SIG-M5 treated with dmso at 0.1 percent for 504 hours (cell line): ENCODE results near the gene B4GALT3.

Experiments
- DNase-seq: peaks from one replicate; lab custom pipeline; 2025; ENCODE audit not compliant: unreplicated experiment; lab: John Stamatoyannopoulos, UW

Gene B4GALT3

GRCh38 chr1:161206411-161207140 lies 29.3 kb upstream of the B4GALT3 start:
- DNase-seq, result no peak

GRCh38 chr1:161201836-161202712 lies 24.8 kb upstream of the B4GALT3 start, which contains the start of gene NDUFS2:
TSS of gene NDUFS2 (plus strand) at chr1:161202367. CDS start at chr1:161202386, 19 bp downstream.
- DNase-seq, result peak; percentile 99

- DNase-seq, result peak; percentile 68
These were observed 23.9 kb upstream of the B4GALT3 start for GRCh38 chr1:161200992-161201835.

GRCh38 chr1:161200421-161200991 lies 23.2 kb upstream of the B4GALT3 start:
- no peak for DNase-seq

- DNase-seq, result no peak
These were observed 22.3 kb upstream of the B4GALT3 start for GRCh38 chr1:161199506-161200139.

- no peak for DNase-seq
These were observed 21.7 kb upstream of the B4GALT3 start, which contains the start of gene ADAMTS4 for GRCh38 chr1:161198897-161199431. TSS of gene ADAMTS4 (minus strand) at chr1:161199054. CDS start at chr1:161198627, 427 bp downstream.

- no peak for DNase-seq
These were observed 21.0 kb upstream of the B4GALT3 start for GRCh38 chr1:161198194-161198896.

GRCh38 chr1:161197560-161198193 lies 20.4 kb upstream of the B4GALT3 start:
- DNase-seq, result no peak

- DNase-seq, result no peak
These were observed 19.5 kb upstream of the B4GALT3 start for GRCh38 chr1:161196521-161197451.

- no peak for DNase-seq
These were observed 18.8 kb upstream of the B4GALT3 start for GRCh38 chr1:161196111-161196510.

GRCh38 chr1:161195171-161195570 lies 17.9 kb upstream of the B4GALT3 start:
- DNase-seq, result peak; percentile 86

GRCh38 chr1:161193561-161194235 lies 16.4 kb upstream of the B4GALT3 start:
- no peak for DNase-seq

- DNase-seq, result peak; percentile 92
These were observed 15.5 kb upstream of the B4GALT3 start for GRCh38 chr1:161192476-161193465.

GRCh38 chr1:161191971-161192370 lies 14.7 kb upstream of the B4GALT3 start:
- DNase-seq, result no peak

GRCh38 chr1:161190962-161191521 lies 13.7 kb upstream of the B4GALT3 start:
- DNase-seq, result no peak

- DNase-seq, result no peak
These were observed 11.7 kb upstream of the B4GALT3 start for GRCh38 chr1:161189036-161189435.
